K562 (cell line): ENCODE measurements around the gene SLC66A2. TPM values are rescaled to one million over a fixed set of nuclear protein-coding genes. Genes with fewer than 3 reads are reported as not detected.

Experiments used
- CEBPB ChIP-seq: fragments of 450-650 bp; IDR thresholded peaks from 2 replicates; pipeline ENCODE4 v1.6.1; 2016; ENCODE audit warnings: missing genetic modification characterization, missing compliant biosample characterization
- DNMT1 ChIP-seq: fragments of 450-650 bp; IDR thresholded peaks from 2 replicates; pipeline ENCODE4 v1.6.1; 2016; ENCODE audit warnings: antibody characterized with exemption, mild to moderate bottlenecking
- ELF2 ChIP-seq: fragments of 250-450 bp; sonication (Bioruptor Pico); IDR thresholded peaks from 2 replicates; pipeline ENCODE4 v1.5.0; 2021; ENCODE audit warnings: mild to moderate bottlenecking
- HMG20B ChIP-seq: fragments of 250-450 bp; sonication (Bioruptor Pico); IDR thresholded peaks from 2 replicates; pipeline ENCODE4 v1.5.0; 2021; ENCODE audit warnings: mild to moderate bottlenecking
- HOXB6 ChIP-seq: fragments of 250-450 bp; sonication (Bioruptor Pico); IDR thresholded peaks from 2 replicates; pipeline ENCODE4 v1.5.1; 2022; ENCODE audit warnings: mild to moderate bottlenecking, borderline replicate concordance
- KDM2B ChIP-seq: fragments of 250-450 bp; sonication (Bioruptor Pico); IDR thresholded peaks from 2 replicates; pipeline ENCODE4 v1.8.0; 2021; ENCODE audit warnings: mild to moderate bottlenecking, moderate library complexity
- POLR3G ChIP-seq: IDR thresholded peaks from 2 replicates; pipeline ENCODE4 v1.6.1; 2011; ENCODE audit not compliant: insufficient read length, insufficient replicate concordance; ENCODE audit errors: extremely low read depth
- PRMT5 ChIP-seq: sonication (generic); formaldehyde crosslinking; IDR thresholded peaks from 2 replicates; pipeline ENCODE4 v1.5.0; 2020; ENCODE audit warnings: missing genetic modification reagents
- PTRF ChIP-seq: fragments of 450-650 bp; IDR thresholded peaks from 2 replicates; pipeline ENCODE4 v1.6.1; 2016; ENCODE audit warnings: mild to moderate bottlenecking, missing genetic modification characterization, missing compliant biosample characterization
- PTTG1 ChIP-seq: fragments of 450-650 bp; IDR thresholded peaks from 2 replicates; pipeline ENCODE4 v1.6.1; 2016; ENCODE audit warnings: low read depth, mild to moderate bottlenecking, missing genetic modification characterization, missing compliant biosample characterization
- RUNX1 ChIP-seq: sonication (generic); IDR thresholded peaks from 2 replicates; pipeline ENCODE4 v1.6.1; 2016; ENCODE audit warnings: antibody characterized with exemption, low read depth
- SAP30 ChIP-seq: fragments of 200-600 bp; sonication (generic); IDR thresholded peaks from 2 replicates; pipeline ENCODE4 v1.6.1; 2012; ENCODE audit warnings: borderline replicate concordance, low read depth, mild to moderate bottlenecking, moderate library complexity, low read length, control low read depth, inconsistent platforms; ENCODE audit not compliant: insufficient read depth, poor library complexity, severe bottlenecking
- TBL1XR1 ChIP-seq, 2 experiments: IDR thresholded peaks; 2 replicates each; pipeline ENCODE4 v1.6.1; 2012; ENCODE audit warnings: improper control_type of control experiment in 2 of 2, low read length in 2 of 2, mild to moderate bottlenecking in 1 of 2
- THRAP3 ChIP-seq: fragments of 450-650 bp; IDR thresholded peaks from 2 replicates; pipeline ENCODE4 v1.6.1; 2016; ENCODE audit warnings: mild to moderate bottlenecking, inconsistent platforms, borderline replicate concordance
- UBTF ChIP-seq, 2 experiments: IDR thresholded peaks; 2 replicates each; pipeline ENCODE4 v1.6.1; 2012; ENCODE audit warnings: improper control_type of control experiment in 2 of 2, low read depth in 2 of 2, low read length in 2 of 2, borderline replicate concordance in 1 of 2
- ZC3H11A ChIP-seq: IDR thresholded peaks from 2 replicates; pipeline ENCODE4 v1.6.1; 2012; ENCODE audit warnings: low read depth, low read length, improper control_type of control experiment
- ZNF12 ChIP-seq: sonication (generic); formaldehyde crosslinking; IDR thresholded peaks from 2 replicates; pipeline ENCODE4 v1.4.0; 2020; ENCODE audit warnings: mild to moderate bottlenecking, missing genetic modification reagents
- ZNF217 ChIP-seq: sonication (generic); formaldehyde crosslinking; IDR thresholded peaks from 2 replicates; pipeline ENCODE4 v1.8.0; 2022; ENCODE audit warnings: mild to moderate bottlenecking, missing genetic modification reagents
- ZNF239 ChIP-seq: fragments of 250-450 bp; sonication (Bioruptor Pico); IDR thresholded peaks from 2 replicates; pipeline ENCODE4 v1.4.0; 2020; ENCODE audit warnings: mild to moderate bottlenecking
- ZNF408 ChIP-seq: fragments of 250-450 bp; sonication (Bioruptor Pico); IDR thresholded peaks from 2 replicates; pipeline ENCODE4 v1.4.0; 2020; ENCODE audit warnings: low read depth, mild to moderate bottlenecking, moderate library complexity
- ZNF764 ChIP-seq: fragments of 250-450 bp; sonication (Bioruptor Pico); IDR thresholded peaks from 2 replicates; pipeline ENCODE4 v1.4.0; 2020; ENCODE audit warnings: low read depth, mild to moderate bottlenecking, moderate library complexity
- ZNF830 ChIP-seq: fragments of 250-450 bp; sonication (Bioruptor Pico); IDR thresholded peaks from 2 replicates; pipeline ENCODE4 v1.5.0; 2021; ENCODE audit warnings: mild to moderate bottlenecking
- polyA plus RNA-seq, 8 experiments: library from polyadenylated mRNA; depleted of rRNA in 4 of 8; stranded (reverse) in 5 of 8; unstranded in 3 of 8; fragments of >200 nt; fragmentation: Nextera tagmentation in 2 of 8; fragmentation: Illumina TruSeq in 1 of 8; extraction: Ambion mirVana in 2 of 8; extraction: Trizol in 1 of 8; gene quantifications; 2 replicates each; pipeline versions ENCODE4 v1.2.1 to v1.2.3, GENCODE V29; 2011 to 2014; ENCODE audit warnings: inconsistent platforms in 1 of 8, missing spikeins in 1 of 8
- total RNA-seq, 7 experiments: library from RNA; depleted of rRNA in 6 of 7; stranded (reverse); fragments of >200 nt in 6 of 7; fragmentation: Illumina TruSeq in 2 of 7; extraction: Trizol in 2 of 7; gene quantifications; 2 replicates each; pipeline versions ENCODE4 v1.2.1 to v1.2.3, GENCODE V29; 2011 to 2021; ENCODE audit warnings: low replicate concordance in 1 of 7
- TF ChIP-seq, protein P1 (sequence below): fragments of 450-650 bp; formaldehyde crosslinking; IDR thresholded peaks from 2 replicates; pipeline ENCODE4 v1.4.0; 2020; ENCODE audit warnings: mild to moderate bottlenecking, moderate library complexity
- TF ChIP-seq, protein P2 (sequence below): sonication (generic); formaldehyde crosslinking; IDR thresholded peaks from 2 replicates; pipeline ENCODE4 v1.8.1; 2023; ENCODE audit warnings: mild to moderate bottlenecking, missing genetic modification reagents
- TF ChIP-seq, protein P3 (sequence below): fragments of 450-650 bp; formaldehyde crosslinking; IDR thresholded peaks from 2 replicates; pipeline ENCODE4 v1.4.0; 2022; ENCODE audit warnings: missing genetic modification characterization

The SLC66A2 gene
- total and polyA plus RNA-seq, 9 of the 15 experiments (the other 6 are each of a cell fraction or from before 2014, with no cell fraction given): 0.25 to 17.5 (median 5.6) TPM

- TF ChIP-seq PTTG1 (tag): no peak
- no peak for TF ChIP-seq DNMT1
- TF ChIP-seq POLR3G: no peak
- no peak for TF ChIP-seq ZNF830 (CRISPR knock-in tag)
- TF ChIP-seq ZC3H11A: no peak
- TF ChIP-seq ZNF408 (CRISPR knock-in tag): no peak
- TF ChIP-seq SAP30: no peak
- no peak for TF ChIP-seq PTRF (tag)
- peak in 1 of 2 experiments; percentile 72; a peak in 1 of 4 replicates for TF ChIP-seq UBTF (IDR thresholded peaks at IDR 0.05; ENCODE audit: borderline replicate concordance in 1 of 2, low read depth in 2 of 2, low read length in 2 of 2)
- TF ChIP-seq ZNF217: no peak
- TF ChIP-seq KDM2B (CRISPR knock-in tag): no peak
- TF ChIP-seq TBL1XR1 (IDR thresholded peaks at IDR 0.05; ENCODE audit: low read length in 2 of 2): no peak
- TF ChIP-seq ZNF764 (CRISPR knock-in tag): no peak
- no peak for TF ChIP-seq RUNX1
- TF ChIP-seq PRMT5 (CRISPR knock-in tag): no peak
- TF ChIP-seq ZNF239 (CRISPR knock-in tag): no peak
- TF ChIP-seq ZNF12 (CRISPR knock-in tag): no peak
- TF ChIP-seq, protein P1, sequence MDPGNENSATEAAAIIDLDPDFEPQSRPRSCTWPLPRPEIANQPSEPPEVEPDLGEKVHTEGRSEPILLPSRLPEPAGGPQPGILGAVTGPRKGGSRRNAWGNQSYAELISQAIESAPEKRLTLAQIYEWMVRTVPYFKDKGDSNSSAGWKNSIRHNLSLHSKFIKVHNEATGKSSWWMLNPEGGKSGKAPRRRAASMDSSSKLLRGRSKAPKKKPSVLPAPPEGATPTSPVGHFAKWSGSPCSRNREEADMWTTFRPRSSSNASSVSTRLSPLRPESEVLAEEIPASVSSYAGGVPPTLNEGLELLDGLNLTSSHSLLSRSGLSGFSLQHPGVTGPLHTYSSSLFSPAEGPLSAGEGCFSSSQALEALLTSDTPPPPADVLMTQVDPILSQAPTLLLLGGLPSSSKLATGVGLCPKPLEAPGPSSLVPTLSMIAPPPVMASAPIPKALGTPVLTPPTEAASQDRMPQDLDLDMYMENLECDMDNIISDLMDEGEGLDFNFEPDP: no peak
- TF ChIP-seq HOXB6 (CRISPR knock-in tag): no peak
- TF ChIP-seq, protein P2, sequence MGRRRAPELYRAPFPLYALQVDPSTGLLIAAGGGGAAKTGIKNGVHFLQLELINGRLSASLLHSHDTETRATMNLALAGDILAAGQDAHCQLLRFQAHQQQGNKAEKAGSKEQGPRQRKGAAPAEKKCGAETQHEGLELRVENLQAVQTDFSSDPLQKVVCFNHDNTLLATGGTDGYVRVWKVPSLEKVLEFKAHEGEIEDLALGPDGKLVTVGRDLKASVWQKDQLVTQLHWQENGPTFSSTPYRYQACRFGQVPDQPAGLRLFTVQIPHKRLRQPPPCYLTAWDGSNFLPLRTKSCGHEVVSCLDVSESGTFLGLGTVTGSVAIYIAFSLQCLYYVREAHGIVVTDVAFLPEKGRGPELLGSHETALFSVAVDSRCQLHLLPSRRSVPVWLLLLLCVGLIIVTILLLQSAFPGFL (CRISPR knock-in tag): no peak
- TF ChIP-seq CEBPB (tag): no peak
- TF ChIP-seq, protein P3, sequence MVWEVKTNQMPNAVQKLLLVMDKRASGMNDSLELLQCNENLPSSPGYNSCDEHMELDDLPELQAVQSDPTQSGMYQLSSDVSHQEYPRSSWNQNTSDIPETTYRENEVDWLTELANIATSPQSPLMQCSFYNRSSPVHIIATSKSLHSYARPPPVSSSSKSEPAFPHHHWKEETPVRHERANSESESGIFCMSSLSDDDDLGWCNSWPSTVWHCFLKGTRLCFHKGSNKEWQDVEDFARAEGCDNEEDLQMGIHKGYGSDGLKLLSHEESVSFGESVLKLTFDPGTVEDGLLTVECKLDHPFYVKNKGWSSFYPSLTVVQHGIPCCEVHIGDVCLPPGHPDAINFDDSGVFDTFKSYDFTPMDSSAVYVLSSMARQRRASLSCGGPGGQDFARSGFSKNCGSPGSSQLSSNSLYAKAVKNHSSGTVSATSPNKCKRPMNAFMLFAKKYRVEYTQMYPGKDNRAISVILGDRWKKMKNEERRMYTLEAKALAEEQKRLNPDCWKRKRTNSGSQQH: no peak
- TF ChIP-seq ELF2 (CRISPR knock-in tag): no peak
- no peak for TF ChIP-seq HMG20B (CRISPR knock-in tag)
- no peak for TF ChIP-seq THRAP3
Observed at GRCh38 chr18:79988071-79988450, 36.6 kb upstream of the SLC66A2 start (continued).
